LNCAP (cell line): ENCODE data around the gene ROBO1.

Experiments used
- TF ChIP-seq, protein P1 (sequence below): fragments of 450-650 bp; IDR thresholded peaks from 2 replicates; pipeline ENCODE4 v1.5.1; 2017; ENCODE audit warnings: mild to moderate bottlenecking

The ROBO1 gene

DNA sequence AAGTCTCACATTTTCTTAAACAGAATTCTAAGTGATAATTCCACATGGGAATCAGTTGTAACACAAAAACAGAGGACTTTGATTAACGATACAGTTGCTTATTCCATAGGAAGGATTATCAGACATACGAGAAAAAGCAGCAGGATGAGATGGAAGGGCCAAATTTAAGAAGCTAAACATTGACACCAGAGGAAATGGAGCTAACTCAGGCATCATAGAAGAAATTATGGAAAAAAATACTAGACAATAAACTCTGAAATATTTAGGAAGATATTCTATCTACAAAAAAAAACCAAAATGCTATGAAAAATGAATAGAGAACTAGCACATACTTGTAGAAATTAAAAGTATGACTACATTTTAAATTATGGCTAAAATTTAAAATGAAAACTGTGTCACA is 776.1 kb downstream of the ROBO1 start:
- TF ChIP-seq, protein P1, sequence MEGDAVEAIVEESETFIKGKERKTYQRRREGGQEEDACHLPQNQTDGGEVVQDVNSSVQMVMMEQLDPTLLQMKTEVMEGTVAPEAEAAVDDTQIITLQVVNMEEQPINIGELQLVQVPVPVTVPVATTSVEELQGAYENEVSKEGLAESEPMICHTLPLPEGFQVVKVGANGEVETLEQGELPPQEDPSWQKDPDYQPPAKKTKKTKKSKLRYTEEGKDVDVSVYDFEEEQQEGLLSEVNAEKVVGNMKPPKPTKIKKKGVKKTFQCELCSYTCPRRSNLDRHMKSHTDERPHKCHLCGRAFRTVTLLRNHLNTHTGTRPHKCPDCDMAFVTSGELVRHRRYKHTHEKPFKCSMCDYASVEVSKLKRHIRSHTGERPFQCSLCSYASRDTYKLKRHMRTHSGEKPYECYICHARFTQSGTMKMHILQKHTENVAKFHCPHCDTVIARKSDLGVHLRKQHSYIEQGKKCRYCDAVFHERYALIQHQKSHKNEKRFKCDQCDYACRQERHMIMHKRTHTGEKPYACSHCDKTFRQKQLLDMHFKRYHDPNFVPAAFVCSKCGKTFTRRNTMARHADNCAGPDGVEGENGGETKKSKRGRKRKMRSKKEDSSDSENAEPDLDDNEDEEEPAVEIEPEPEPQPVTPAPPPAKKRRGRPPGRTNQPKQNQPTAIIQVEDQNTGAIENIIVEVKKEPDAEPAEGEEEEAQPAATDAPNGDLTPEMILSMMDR, result no peak

DNA sequence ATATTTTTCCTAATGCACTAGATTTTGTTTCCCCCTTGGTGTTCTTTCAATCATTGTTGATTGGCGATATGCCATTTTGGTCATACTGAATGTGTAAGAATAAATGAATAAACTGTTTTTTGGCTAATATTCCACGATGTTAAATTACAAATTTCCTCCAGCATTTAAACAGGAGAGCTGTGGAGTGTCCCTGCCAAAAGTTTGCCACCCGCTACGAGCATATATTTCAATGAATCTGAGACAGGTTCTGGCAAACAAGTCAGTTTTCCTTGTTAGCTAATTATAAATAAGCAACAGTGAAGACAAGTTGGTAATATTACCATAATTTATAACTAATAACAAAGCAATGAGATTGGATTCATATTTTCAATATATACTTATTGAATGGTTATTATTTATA is 777.6 kb downstream of the ROBO1 start:
- TF ChIP-seq, protein P1, result no peak

DNA sequence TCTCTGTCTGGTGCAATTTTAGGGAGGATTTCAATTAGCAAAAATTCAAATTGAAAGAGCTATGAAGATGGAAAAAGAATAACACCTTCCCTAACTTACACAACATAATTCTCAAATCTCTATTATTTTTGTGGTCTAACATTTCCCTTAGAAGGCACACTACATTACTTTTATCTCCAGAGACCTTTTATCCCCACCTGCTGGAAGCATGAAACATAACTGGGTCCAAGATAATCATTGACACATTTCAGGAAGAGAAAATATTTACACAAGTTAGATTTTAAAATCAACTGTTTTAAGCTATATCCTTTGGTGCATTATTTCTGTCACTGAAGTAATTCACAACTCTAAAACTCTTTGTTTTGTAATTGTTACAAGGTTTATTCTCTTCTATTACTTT is 779.5 kb downstream of the ROBO1 start:
- TF ChIP-seq, protein P1, result peak; percentile 63

DNA sequence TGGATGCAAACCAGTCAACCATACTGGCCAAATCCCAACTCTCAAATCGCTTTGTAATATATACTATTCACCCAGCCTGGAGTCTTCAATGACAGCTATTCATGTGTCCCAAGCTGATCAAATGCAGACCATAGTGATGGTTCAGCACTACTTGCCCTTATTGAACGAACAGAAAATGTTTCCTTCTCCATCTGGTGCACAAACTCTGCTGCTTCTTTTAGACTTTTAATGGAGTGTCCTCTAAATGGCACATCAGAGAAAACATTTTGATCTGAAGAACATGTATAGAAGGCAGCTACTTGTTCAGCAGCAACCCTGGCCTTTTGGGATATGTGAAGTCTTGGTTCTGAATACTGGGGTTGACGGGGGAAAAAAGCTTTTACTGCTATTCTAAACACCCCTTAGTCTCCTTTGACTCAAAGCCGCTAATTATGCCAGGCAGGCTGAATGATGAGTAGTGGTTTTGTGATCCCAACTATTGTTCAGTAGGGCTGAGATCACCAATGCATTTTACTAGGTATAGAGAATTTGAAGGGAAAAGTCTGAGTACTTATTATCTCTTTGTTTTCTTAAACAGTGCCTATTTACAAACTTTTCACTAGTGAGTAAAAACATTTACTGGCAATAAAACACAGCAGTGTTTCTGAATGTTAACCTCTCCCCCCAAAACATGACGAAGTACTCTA is 781.2 kb downstream of the ROBO1 start:
- TF ChIP-seq, protein P1, result no peak

DNA sequence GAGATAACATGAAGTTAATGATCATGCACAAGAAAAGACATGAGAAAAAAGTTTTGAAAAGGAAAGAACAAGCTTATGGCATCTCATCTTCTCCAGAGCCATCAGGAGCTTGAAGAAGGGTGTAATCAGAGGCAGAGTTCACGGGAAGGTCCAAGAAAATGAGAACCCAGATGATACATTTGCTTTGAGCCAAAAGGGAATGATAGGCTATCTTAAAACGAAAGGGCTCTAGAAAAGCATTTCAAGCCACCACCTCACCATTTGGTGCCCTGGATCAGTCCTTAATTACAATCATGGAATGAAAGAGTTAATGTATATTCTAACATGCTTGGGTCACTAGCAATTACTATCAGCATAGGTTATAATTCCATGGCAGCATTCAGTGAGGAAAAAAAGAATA is 781.8 kb downstream of the ROBO1 start:
- TF ChIP-seq, protein P1, result no peak

DNA sequence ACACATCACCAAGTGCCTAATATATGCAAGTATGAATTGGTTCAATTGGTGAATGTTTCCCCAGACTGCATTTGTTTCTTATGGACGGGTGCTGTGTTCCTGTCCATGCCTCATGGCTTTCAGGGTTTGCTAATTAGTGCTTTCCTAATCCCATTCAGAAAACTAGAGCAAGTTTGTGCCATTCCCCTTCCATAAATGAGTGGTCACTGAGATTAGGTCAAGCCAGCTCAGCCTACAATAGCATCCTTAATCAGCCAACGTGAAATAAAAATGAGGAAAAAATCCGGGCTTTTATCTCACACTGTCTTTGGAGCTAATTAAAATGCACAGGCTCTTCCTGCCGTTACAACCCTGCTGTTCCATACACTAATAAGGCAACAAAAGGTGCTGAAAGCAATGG is 788.8 kb downstream of the ROBO1 start:
- TF ChIP-seq, protein P1, result no peak

DNA sequence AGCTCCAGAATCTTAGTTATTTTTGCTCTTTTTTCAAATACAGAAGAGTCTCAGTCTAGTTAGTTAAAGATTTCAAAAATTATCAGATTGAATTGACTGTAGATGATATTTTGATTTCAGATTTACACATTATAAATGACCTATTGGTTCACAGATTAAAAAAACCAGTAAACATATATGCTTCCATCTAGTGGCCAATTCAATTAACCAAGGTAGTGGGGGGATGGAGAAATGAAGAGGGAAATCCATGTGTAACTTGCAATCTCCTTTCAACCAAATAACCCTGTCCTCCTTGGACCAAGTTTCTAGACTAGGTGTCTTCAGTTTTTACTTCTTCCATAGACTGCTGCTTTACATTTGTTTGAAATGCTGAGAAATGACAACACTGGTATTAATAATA is 789.8 kb downstream of the ROBO1 start:
- TF ChIP-seq, protein P1, result peak; percentile 69

DNA sequence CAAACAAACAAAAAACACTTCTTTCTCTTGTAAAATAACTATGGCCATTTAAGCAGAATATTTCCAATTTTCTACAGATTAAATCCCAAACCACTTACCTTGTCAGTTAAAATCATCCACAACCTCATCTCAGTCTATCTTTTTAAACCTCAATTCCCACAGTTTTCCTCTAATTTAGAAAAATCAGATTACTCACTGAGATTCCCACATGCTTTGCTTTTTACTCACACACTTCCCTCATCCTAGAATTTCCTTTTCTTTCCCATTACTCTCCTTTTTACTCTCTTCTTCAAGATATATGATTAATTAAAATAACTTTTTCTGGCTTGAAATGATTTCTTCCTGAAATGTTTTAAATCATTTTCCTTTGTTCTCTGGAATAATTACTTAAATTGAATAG is 790.7 kb downstream of the ROBO1 start:
- TF ChIP-seq, protein P1, result no peak
